ENCODE measurements around the gene NGFR. TPM values are rescaled to one million over a fixed set of nuclear protein-coding genes. Genes with fewer than 3 reads are reported as not detected.

NGFR gene
- total and polyA plus RNA-seq, 9 of the 15 experiments (the other 6 are each of a cell fraction or from before 2014, with no cell fraction given): 0.07 to 0.23 (median 0.13) TPM; not detected in 4

DNA sequence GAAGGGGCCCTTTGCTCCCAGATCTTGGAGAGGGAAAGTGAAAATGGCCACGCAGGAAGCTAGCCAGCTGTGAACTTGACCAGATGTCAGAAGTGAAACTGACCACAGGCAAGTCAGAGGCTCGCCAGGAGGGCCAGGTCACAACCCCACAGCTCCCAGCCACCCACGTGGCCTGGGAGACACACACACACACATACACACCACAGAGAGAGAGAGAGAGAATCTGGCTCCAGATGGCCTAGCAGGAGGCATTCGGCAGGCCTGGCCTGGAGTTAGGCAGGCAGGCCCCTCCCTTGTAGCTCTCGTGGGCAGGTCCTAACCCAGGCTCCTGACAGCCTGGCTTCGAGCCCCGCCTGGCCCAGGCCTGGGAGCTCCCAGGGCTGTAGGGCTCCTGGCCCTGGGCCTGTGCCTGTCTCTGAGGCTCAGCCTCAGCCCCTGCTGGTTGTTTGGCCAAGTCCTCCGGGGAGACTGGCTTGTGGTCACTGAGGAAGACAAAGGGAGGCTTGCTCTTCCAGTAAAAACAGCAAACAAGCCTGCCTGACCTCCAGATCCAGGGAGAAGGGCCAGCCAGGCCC is 20.2 kb downstream of the NGFR start (continued):
- TF ChIP-seq STAT6 (CRISPR knock-in tag; IDR thresholded peaks at IDR 0.05) (no peak), RFX7 (CRISPR knock-in tag; IDR thresholded peaks at IDR 0.05) (no peak), EP300 (IDR thresholded peaks at IDR 0.05; ENCODE audit: low read length) (no peak), MTA2 (IDR thresholded peaks at IDR 0.05; ENCODE audit: low read depth) (no peak), ZNF224 (CRISPR knock-in tag; IDR thresholded peaks at IDR 0.05) (no peak), TRIM25 (IDR thresholded peaks at IDR 0.05; ENCODE audit: borderline replicate concordance) (no peak), ZNF140 (CRISPR knock-in tag; IDR thresholded peaks at IDR 0.05) (no peak), ETS1 (conservative IDR thresholded peaks at IDR 0.05; ENCODE audit: control insufficient read depth, low read depth, low read length) (no peak), BCLAF1 (IDR thresholded peaks at IDR 0.05; ENCODE audit: borderline replicate concordance in 1 of 2, control insufficient read depth in 1 of 2, low read depth in 2 of 2, low read length in 1 of 2) (no peak), ZNF445 (CRISPR knock-in tag; IDR thresholded peaks at IDR 0.05; ENCODE audit: low read depth) (no peak), CXXC5 (CRISPR knock-in tag; IDR thresholded peaks at IDR 0.05) (no peak), RB1 (IDR thresholded peaks at IDR 0.05; ENCODE audit: low read depth) (no peak)
